Gastroesophageal sphincter (tissue), 4 donors: ENCODE measurements around the gene MAG. TPM values are rescaled to one million over a fixed set of nuclear protein-coding genes. Genes with fewer than 3 reads are reported as not detected.
"Not testable (repeated sequence)": the region's sequence is repeated elsewhere in the genome, so short reads cannot be mapped to it uniquely, and the experiment has no call there.

ENCODE experiments used
- ATAC-seq: fragments of 150-250 bp; one replicate; pipeline ENCODE4 v1.9.1; 2016; ENCODE audit warnings: mild to moderate bottlenecking, moderate library complexity
- H3K27ac ChIP-seq, 4 donors: fragments of 200-600 bp; sonication (generic) in 3 of 4; 1 replicate in 3 of 4; 2 replicates in 1 of 4; pipeline ENCODE4 v1.5.1; 2016 to 2019
- H3K27me3 ChIP-seq: fragments of 200-600 bp; sonication (generic); one replicate; pipeline ENCODE4 v1.5.1; 2019
- H3K36me3 ChIP-seq, 2 donors: fragments of 200-600 bp; sonication (generic); one replicate each; pipeline ENCODE4 v1.5.1; 2019; ENCODE audit warnings: control low read depth in 1 of 2
- H3K4me1 ChIP-seq, 3 donors: fragments of 200-600 bp; sonication (generic); 1 replicate in 2 of 3; 2 replicates in 1 of 3; pipeline ENCODE4 v1.5.1; 2016 to 2019; ENCODE audit warnings: control low read depth in 2 of 3
- H3K4me3 ChIP-seq, 2 donors: fragments of 200-600 bp; sonication (generic); one replicate each; pipeline ENCODE4 v1.5.1; 2019; ENCODE audit warnings: mild to moderate bottlenecking in 1 of 2, moderate library complexity in 1 of 2
- H3K9me3 ChIP-seq, 3 donors: fragments of 200-600 bp; sonication (generic); one replicate each; pipeline ENCODE4 v1.5.1; 2017 to 2019; ENCODE audit warnings: control low read depth in 2 of 3
- CTCF ChIP-seq, 4 experiments: fragments of 200-600 bp in 2 of 4; fragments of 450-650 bp in 2 of 4; sonication (generic) in 1 of 4; IDR thresholded peaks; one replicate each; pipeline ENCODE4 v1.5.1; 2017 to 2019; ENCODE audit warnings: antibody characterized with exemption in 4 of 4, mild to moderate bottlenecking in 2 of 4, moderate library complexity in 2 of 4
- EP300 ChIP-seq: sonication (generic); formaldehyde crosslinking; IDR thresholded peaks from one replicate; pipeline ENCODE4 v1.6.1; 2017; ENCODE audit warnings: antibody characterized with exemption, mild to moderate bottlenecking
- POLR2A ChIP-seq, 2 donors: fragments of 450-650 bp; IDR thresholded peaks; one replicate each; pipeline ENCODE4 v1.6.1; 2017; ENCODE audit warnings: antibody characterized with exemption in 2 of 2, mild to moderate bottlenecking in 2 of 2, moderate library complexity in 1 of 2
- POLR2AphosphoS5 ChIP-seq: sonication (generic); formaldehyde crosslinking; IDR thresholded peaks from one replicate; pipeline ENCODE4 v1.6.1; 2017; ENCODE audit warnings: antibody characterized with exemption
- WGBS, 2 donors: methylation state at CpG; one replicate each; pipeline ENCODE4 v1.1.5; 2018; ENCODE audit warnings: low coverage in 1 of 2; 5-methylcytosine and 5-hydroxymethylcytosine counted together
- total RNA-seq, 4 donors: library from RNA; depleted of rRNA; stranded (reverse); fragments of >200 nt; gene quantifications; one replicate each; pipeline ENCODE4 v1.1.0, GENCODE V29; 2016

MAG gene
- total RNA-seq, 4 donors from 2014 or later = 0.40 TPM; not detected in 3

GRCh38 chr19:35353635-35354034 is 61.7 kb downstream of the MAG start:
- Histone ChIP-seq H3K9me3 (no peaks in the 10 kb centered on the region), H3K27me3 (peaks cover 84% of the 10 kb centered on the region)
- 44 to 56% methylated on average over 9 of the region's 9 CpGs for WGBS, 2 donors

GRCh38 chr19:35354898-35355297 is 62.9 kb downstream of the MAG start:
- no peak for ATAC-seq
- H3K9me3 ChIP-seq = no peaks in the 10 kb centered on the region
- H3K27me3 ChIP-seq = peaks cover 73% of the 10 kb centered on the region
- no peak overlapping the region for H3K27ac ChIP-seq
- no peaks in the 10 kb centered on the region for H3K36me3 ChIP-seq
- H3K4me1 ChIP-seq = no peaks in the 10 kb centered on the region
- no peak overlapping the region for H3K4me3 ChIP-seq
- 40 to 95% methylated on average over 3 to 4 of the region's 8 CpGs for WGBS, 2 donors
- TF ChIP-seq CTCF (IDR thresholded peaks at IDR 0.05) (no peak), POLR2AphosphoS5 (no peak), POLR2A (IDR thresholded peaks at IDR 0.05) (no peak), EP300 (no peak)

More at GRCh38 chr19:35353635-35354034, 61.7 kb downstream of the MAG start:
- no peaks in the 10 kb centered on the region for H3K36me3 ChIP-seq
- H3K27ac ChIP-seq = no peak overlapping the region
- ATAC-seq = no peak
- TF ChIP-seq CTCF (IDR thresholded peaks at IDR 0.05) = no peak
- TF ChIP-seq POLR2A (IDR thresholded peaks at IDR 0.05) = no peak
- TF ChIP-seq POLR2AphosphoS5 = no peak
- no peak for TF ChIP-seq EP300
- no peak overlapping the region for H3K4me3 ChIP-seq
- no peaks in the 10 kb centered on the region for H3K4me1 ChIP-seq

- Histone ChIP-seq H3K9me3 (no peaks in the 10 kb centered on the region), H3K36me3 (no peaks in the 10 kb centered on the region), H3K27ac (no peak overlapping the region), H3K4me3 (no peak overlapping the region), H3K4me1 (no peaks in the 10 kb centered on the region), H3K27me3 (peaks cover 62% of the 10 kb centered on the region)
- no peak for ATAC-seq
- WGBS, 2 donors = 36% methylated on average over 4 to 5 of the region's 6 CpGs
- TF ChIP-seq POLR2AphosphoS5 (no peak), POLR2A (IDR thresholded peaks at IDR 0.05) (no peak), CTCF (IDR thresholded peaks at IDR 0.05) (no peak), EP300 (no peak)
Observed at GRCh38 chr19:35355791-35356460, 64.0 kb downstream of the MAG start.

- ATAC-seq = peak; percentile 39
- Histone ChIP-seq H3K9me3 (no peaks in the 10 kb centered on the region), H3K36me3 (no peaks in the 10 kb centered on the region), H3K27me3 (peaks cover 48% of the 10 kb centered on the region), H3K4me1 (no peaks in the 10 kb centered on the region), H3K4me3 (no peak within 1 kb of the TSS), H3K27ac (no peak within 1 kb of the TSS)
- no peak for TF ChIP-seq EP300
- TF ChIP-seq CTCF (IDR thresholded peaks at IDR 0.05) = no peak
- no peak for TF ChIP-seq POLR2AphosphoS5
- no peak for TF ChIP-seq POLR2A (IDR thresholded peaks at IDR 0.05)
- WGBS, 2 donors = 40 to 42% methylated on average over 13 to 15 of the region's 18 CpGs
Observed at GRCh38 chr19:35357867-35358573, 66.1 kb downstream of the MAG start, which contains the start of gene FFAR3. Gene FFAR3, plus strand, starts transcription at chr19:35358460. Its CDS starts 431 bp downstream, at chr19:35358891.

GRCh38 chr19:35358834-35359233 is 66.9 kb downstream of the MAG start:
- not testable (repeated sequence) for H3K4me1 ChIP-seq, H3K9me3 ChIP-seq, H3K27ac ChIP-seq, H3K4me3 ChIP-seq, ATAC-seq, H3K36me3 ChIP-seq
- peaks cover 41% of the 10 kb centered on the region for H3K27me3 ChIP-seq
- 50% methylated on average over 2 of the region's 16 CpGs; no CpG with 5 or more reads in 1 of the 2 donors for WGBS, 2 donors

GRCh38 chr19:35359395-35359794 is 67.4 kb downstream of the MAG start:
- not testable (repeated sequence) for ATAC-seq, H3K9me3 ChIP-seq, H3K27ac ChIP-seq, H3K4me1 ChIP-seq, H3K4me3 ChIP-seq, H3K36me3 ChIP-seq
- WGBS, 2 donors = 93 to 94% methylated on average over 3 to 7 of the region's 21 CpGs
- peaks cover 36% of the 10 kb centered on the region for H3K27me3 ChIP-seq

- not testable (repeated sequence) for ATAC-seq, H3K4me3 ChIP-seq, H3K9me3 ChIP-seq, H3K27ac ChIP-seq, H3K36me3 ChIP-seq, H3K4me1 ChIP-seq
- peaks cover 29% of the 10 kb centered on the region for H3K27me3 ChIP-seq
- WGBS, 2 donors = no CpG with 5 or more reads among the region's 5 CpGs
Observed at GRCh38 chr19:35360081-35360480, 68.1 kb downstream of the MAG start.
